ENCODE measurements around the gene MAPK8IP3. TPM values are rescaled to one million over a fixed set of nuclear protein-coding genes. Genes with fewer than 3 reads are reported as not detected.

Gene MAPK8IP3
- total RNA-seq, 1 experiment from 2014 or later: 41.1 TPM

GRCh38 chr16:1765826-1766225 is 59.8 kb downstream of the MAPK8IP3 start:
- Histone ChIP-seq H3K9ac (ENCODE audit: low read length) (no peak overlapping the region), H2AFZ (ENCODE audit: low read length) (no peak overlapping the region), H3K27me3 (ENCODE audit: low read length) (no peaks in the 10 kb centered on the region), H3K79me2 (ENCODE audit: low read length) (no peaks in the 10 kb centered on the region), H4K20me1 (ENCODE audit: low read length) (no peaks in the 10 kb centered on the region), H3K4me2 (ENCODE audit: low read length) (no peak overlapping the region), H3K27ac (ENCODE audit: low read length) (no peak overlapping the region), H3K36me3 (ENCODE audit: low read depth, low read length) (no peaks in the 10 kb centered on the region), H3K9me3 (ENCODE audit: low read length) (no peaks in the 10 kb centered on the region), H3F3A (ENCODE audit: low read length, unreplicated experiment) (no peaks in the 10 kb centered on the region), H3K4me3 (ENCODE audit: low read length) (no peak overlapping the region), H3K9me2 (replicated peaks; ENCODE audit: low read length) (no peaks in the 10 kb centered on the region), H3K4me1 (ENCODE audit: insufficient read depth, low read length) (no peaks in the 10 kb centered on the region)
- BruUV-seq (replicated peaks): no TSS peak
- TF ChIP-seq CTCF (conservative IDR thresholded peaks at IDR 0.05; ENCODE audit: low read depth, low read length): no peak
- TF ChIP-seq EZH2 (IDR thresholded peaks at IDR 0.05; ENCODE audit: low read length, unreplicated experiment): no peak
- TF ChIP-seq EZH2phosphoT487 (IDR thresholded peaks at IDR 0.05; ENCODE audit: borderline replicate concordance, low read length): no peak
- intact Hi-C loops (cut with micrococcal nuclease): no loop called here
- DNase-seq (no peak), ATAC-seq (no peak)
- ChIA-PET CTCF (no interaction called here), POLR2A (ENCODE audit: unreplicated experiment) (no interaction called here)

GRCh38 chr16:1766231-1766630 is 60.2 kb downstream of the MAPK8IP3 start:
- no peak overlapping the region for H3K4me3 ChIP-seq (ENCODE audit: low read length)
- H3K27ac ChIP-seq (ENCODE audit: low read length): no peak overlapping the region
- no peaks in the 10 kb centered on the region for H3K9me3 ChIP-seq (ENCODE audit: low read length)
- H3F3A ChIP-seq (ENCODE audit: low read length, unreplicated experiment): no peaks in the 10 kb centered on the region
- H3K4me2 ChIP-seq (ENCODE audit: low read length): no peak overlapping the region
- TF ChIP-seq EZH2 (IDR thresholded peaks at IDR 0.05; ENCODE audit: low read length, unreplicated experiment): no peak
- no peak for TF ChIP-seq EZH2phosphoT487 (IDR thresholded peaks at IDR 0.05; ENCODE audit: borderline replicate concordance, low read length)
- TF ChIP-seq CTCF (conservative IDR thresholded peaks at IDR 0.05; ENCODE audit: low read depth, low read length): no peak
- H4K20me1 ChIP-seq (ENCODE audit: low read length): no peaks in the 10 kb centered on the region
- ATAC-seq (no peak), DNase-seq (no peak)
- no peaks in the 10 kb centered on the region for H3K36me3 ChIP-seq (ENCODE audit: low read depth, low read length)
- H3K79me2 ChIP-seq (ENCODE audit: low read length): no peaks in the 10 kb centered on the region
- no TSS peak for BruUV-seq (replicated peaks)
- intact Hi-C loops (cut with micrococcal nuclease): no loop called here
- H3K9me2 ChIP-seq (replicated peaks; ENCODE audit: low read length): no peaks in the 10 kb centered on the region
- H3K4me1 ChIP-seq (ENCODE audit: insufficient read depth, low read length): no peaks in the 10 kb centered on the region
- no peak overlapping the region for H2AFZ ChIP-seq (ENCODE audit: low read length)
- CTCF ChIA-PET: no interaction called here
- H3K9ac ChIP-seq (ENCODE audit: low read length): no peak overlapping the region
- no peaks in the 10 kb centered on the region for H3K27me3 ChIP-seq (ENCODE audit: low read length)
- POLR2A ChIA-PET (ENCODE audit: unreplicated experiment): no interaction called here

- Histone ChIP-seq H3K9me2 (replicated peaks; ENCODE audit: low read length) (no peaks in the 10 kb centered on the region), H3K9ac (ENCODE audit: low read length) (no peak overlapping the region), H3K4me2 (ENCODE audit: low read length) (no peak overlapping the region), H3K4me1 (ENCODE audit: insufficient read depth, low read length) (0 out of 2 replicates have a peak, but pooled peaks cover under 1% of the 10 kb centered on the region), H4K20me1 (ENCODE audit: low read length) (no peaks in the 10 kb centered on the region), H3K4me3 (ENCODE audit: low read length) (no peak overlapping the region), H2AFZ (ENCODE audit: low read length) (no peak overlapping the region), H3F3A (ENCODE audit: low read length, unreplicated experiment) (no peaks in the 10 kb centered on the region), H3K27me3 (ENCODE audit: low read length) (no peaks in the 10 kb centered on the region), H3K36me3 (ENCODE audit: low read depth, low read length) (no peaks in the 10 kb centered on the region), H3K9me3 (ENCODE audit: low read length) (no peaks in the 10 kb centered on the region), H3K79me2 (ENCODE audit: low read length) (peaks cover under 1% of the 10 kb centered on the region), H3K27ac (ENCODE audit: low read length) (no peak overlapping the region)
- intact Hi-C loops (cut with micrococcal nuclease): no loop called here
- DNase-seq (no peak), ATAC-seq (no peak)
- ChIA-PET CTCF (no interaction called here), POLR2A (ENCODE audit: unreplicated experiment) (no interaction called here)
- no TSS peak for BruUV-seq (replicated peaks)
- TF ChIP-seq CTCF (conservative IDR thresholded peaks at IDR 0.05; ENCODE audit: low read depth, low read length) (no peak), EZH2 (IDR thresholded peaks at IDR 0.05; ENCODE audit: low read length, unreplicated experiment) (no peak), EZH2phosphoT487 (IDR thresholded peaks at IDR 0.05; ENCODE audit: borderline replicate concordance, low read length) (no peak)
Measured at GRCh38 chr16:1766701-1767100, 60.7 kb downstream of the MAPK8IP3 start.
